Measurements from ENCODE around the gene SLC12A7. TPM values are rescaled to one million over a fixed set of nuclear protein-coding genes. Genes with fewer than 3 reads are reported as not detected.

SLC12A7 gene
- total RNA-seq, 1 experiment from 2014 or later: 28.1 TPM

- TF ChIP-seq HMGXB4 (CRISPR knock-in tag; IDR thresholded peaks at IDR 0.05): no peak
Measured at GRCh38 chr5:1118231-1118698, 6.4 kb upstream of the SLC12A7 start (continued).

- H3K9me3 Mint-ChIP-seq: no peaks in the 10 kb centered on the region
- peaks cover 8% of the 10 kb centered on the region for H3K4me1 Mint-ChIP-seq
- TF ChIP-seq SOX15 (CRISPR knock-in tag; IDR thresholded peaks at IDR 0.05) (no peak), ZBTB43 (CRISPR knock-in tag; IDR thresholded peaks at IDR 0.05) (no peak)
- H3K27ac Mint-ChIP-seq: no peak overlapping the region
- POLR2A ChIA-PET: no interaction called here
- CTCF ChIA-PET: interaction anchor here (1.4 to 2.5 kb wide), 2 partner anchors 13 to 23 kb away, joined by 4 to 13 read pairs; no protein-coding TSS in a partner anchor
- ATAC-seq (no peak), DNase-seq (ENCODE audit: low spot score) (no peak)
- no peak overlapping the region for H3K4me3 Mint-ChIP-seq
- no peaks in the 10 kb centered on the region for H3K36me3 Mint-ChIP-seq
- H3K27me3 Mint-ChIP-seq (ENCODE audit: low read depth): no peaks in the 10 kb centered on the region
Measured at GRCh38 chr5:1116977-1117376, 5.1 kb upstream of the SLC12A7 start.

GRCh38 chr5:1116109-1116740, 4.4 kb upstream of the SLC12A7 start:
- no peaks in the 10 kb centered on the region for H3K27me3 Mint-ChIP-seq (ENCODE audit: low read depth)
- no peak for TF ChIP-seq ZNF121 (CRISPR knock-in tag; IDR thresholded peaks at IDR 0.05)
- no peak for TF ChIP-seq ELF4 (CRISPR knock-in tag; IDR thresholded peaks at IDR 0.05; ENCODE audit: low read depth)
- DNase-seq (ENCODE audit: low spot score) (no peak), ATAC-seq (no peak)
- no peak overlapping the region for H3K4me3 Mint-ChIP-seq
- no peaks in the 10 kb centered on the region for H3K36me3 Mint-ChIP-seq
- POLR2A ChIA-PET: no interaction called here
- peaks cover 8% of the 10 kb centered on the region for H3K4me1 Mint-ChIP-seq
- CTCF ChIA-PET: interaction anchor here (1.4 to 2.5 kb wide), 2 partner anchors 14 to 24 kb away, joined by 4 to 13 read pairs; no protein-coding TSS in a partner anchor
- H3K27ac Mint-ChIP-seq: no peak overlapping the region
- no peaks in the 10 kb centered on the region for H3K9me3 Mint-ChIP-seq

- no peak for DNase-seq (ENCODE audit: low spot score)
- Mint-ChIP-seq H3K9me3 (no peaks in the 10 kb centered on the region), H3K4me1 (peaks cover 13% of the 10 kb centered on the region), H3K27me3 (ENCODE audit: low read depth) (no peaks in the 10 kb centered on the region), H3K36me3 (no peaks in the 10 kb centered on the region), H3K4me3 (no peak overlapping the region), H3K27ac (no peak overlapping the region)
- ChIA-PET POLR2A (no interaction called here), CTCF (interaction anchor here (1.4 kb wide), 1 partner anchor 25 kb away, joined by 4 read pairs; no protein-coding TSS in a partner anchor)
- no peak for TF ChIP-seq TEAD1 (CRISPR knock-in tag; IDR thresholded peaks at IDR 0.05)
- TF ChIP-seq ZNF416 (CRISPR knock-in tag; IDR thresholded peaks at IDR 0.05): no peak
- no peak for TF ChIP-seq AR (CRISPR knock-in tag; IDR thresholded peaks at IDR 0.05)
- ATAC-seq: no peak
Measured at GRCh38 chr5:1115123-1115815, 3.4 kb upstream of the SLC12A7 start.
